HUES48 (cell line): Measurements from ENCODE around the gene OGFRL1.

ENCODE experiments used
- H3K27ac ChIP-seq: one replicate; pipeline ENCODE4 v1.7.0; 2013; ENCODE audit warnings: low read depth, low read length, inconsistent platforms
- H3K27me3 ChIP-seq: 2 replicates; pipeline ENCODE4 v1.6.1; 2013; ENCODE audit warnings: mild to moderate bottlenecking, low read length; ENCODE audit not compliant: control insufficient read depth, insufficient read depth
- H3K36me3 ChIP-seq: 2 replicates; pipeline ENCODE4 v1.6.1; 2013; ENCODE audit warnings: low read length; ENCODE audit not compliant: control insufficient read depth, insufficient read depth
- H3K4me1 ChIP-seq: 2 replicates; pipeline ENCODE4 v1.6.1; 2013; ENCODE audit warnings: mild to moderate bottlenecking, low read length; ENCODE audit not compliant: control insufficient read depth, insufficient read depth
- H3K4me3 ChIP-seq: 2 replicates; pipeline ENCODE4 v1.5.1; 2013; ENCODE audit warnings: mild to moderate bottlenecking, low read depth, low read length
- H3K9ac ChIP-seq: 2 replicates; pipeline ENCODE4 v1.6.1; 2013; ENCODE audit warnings: mild to moderate bottlenecking, low read depth, low read length, moderate library complexity
- H3K9me3 ChIP-seq: 2 replicates; pipeline ENCODE4 v1.6.1; 2013; ENCODE audit warnings: low read length; ENCODE audit not compliant: control insufficient read depth, insufficient read depth

OGFRL1 gene

DNA sequence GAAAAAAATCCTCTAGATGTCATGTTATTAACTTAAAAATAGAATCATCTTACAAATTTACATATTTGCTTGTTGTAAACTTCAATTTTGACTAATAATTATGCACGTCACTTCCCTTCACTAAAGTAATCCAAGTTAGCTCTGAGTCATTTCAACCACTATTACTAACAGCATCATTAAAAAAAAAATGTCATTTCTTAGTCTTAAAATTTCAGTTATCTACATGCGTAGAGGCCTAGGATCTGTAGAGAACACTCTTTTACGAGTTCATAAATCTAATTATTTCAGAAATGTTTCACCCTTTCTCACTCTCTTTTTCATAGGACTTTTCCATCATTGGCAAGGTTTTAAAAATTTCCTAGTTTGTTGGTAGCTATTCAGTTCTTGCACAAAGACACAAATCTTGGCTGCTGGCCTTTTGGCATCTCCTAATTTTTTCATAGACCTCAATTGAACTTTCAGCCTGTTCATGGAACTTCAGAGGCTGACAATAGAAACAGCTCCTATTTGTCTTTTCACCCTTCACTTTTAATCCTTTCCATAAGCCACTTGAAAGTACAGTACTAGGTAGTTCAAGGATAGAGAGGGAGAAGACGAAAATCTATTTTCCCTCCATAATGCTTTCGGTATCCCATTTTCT is 61.5 kb downstream of the OGFRL1 start:
- H3K9me3 ChIP-seq: no peaks in the 10 kb centered on the region
- H3K27me3 ChIP-seq: no peaks in the 10 kb centered on the region
- H3K4me1 ChIP-seq: no peaks in the 10 kb centered on the region
- no peak overlapping the region for H3K27ac ChIP-seq
- H3K4me3 ChIP-seq: no peak overlapping the region
- no peak overlapping the region for H3K9ac ChIP-seq
- no peaks in the 10 kb centered on the region for H3K36me3 ChIP-seq

DNA sequence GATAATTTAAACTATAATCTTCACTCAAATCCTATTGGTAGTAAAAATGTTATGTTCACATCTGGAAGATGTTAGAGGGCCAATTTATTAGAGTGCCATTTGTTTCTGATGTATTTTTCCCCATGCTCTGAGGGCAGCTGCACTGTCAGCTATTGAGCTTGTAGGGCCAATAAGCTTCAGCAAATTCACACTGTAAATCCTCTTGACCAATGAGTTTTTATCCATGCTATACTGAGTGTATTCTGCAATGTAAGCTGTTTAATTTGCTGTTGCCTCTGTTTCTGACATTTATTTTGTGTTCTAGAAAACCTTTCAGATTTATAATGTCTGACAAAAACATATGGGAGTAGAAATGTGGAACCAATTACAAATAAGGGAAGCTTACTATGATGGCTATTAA is 62.6 kb downstream of the OGFRL1 start:
- no peak overlapping the region for H3K4me3 ChIP-seq
- no peaks in the 10 kb centered on the region for H3K27me3 ChIP-seq
- no peak overlapping the region for H3K9ac ChIP-seq
- no peaks in the 10 kb centered on the region for H3K36me3 ChIP-seq
- H3K9me3 ChIP-seq: no peaks in the 10 kb centered on the region
- no peaks in the 10 kb centered on the region for H3K4me1 ChIP-seq
- H3K27ac ChIP-seq: no peak overlapping the region
